ENCODE data around the gene RAB11FIP3.

DNA sequence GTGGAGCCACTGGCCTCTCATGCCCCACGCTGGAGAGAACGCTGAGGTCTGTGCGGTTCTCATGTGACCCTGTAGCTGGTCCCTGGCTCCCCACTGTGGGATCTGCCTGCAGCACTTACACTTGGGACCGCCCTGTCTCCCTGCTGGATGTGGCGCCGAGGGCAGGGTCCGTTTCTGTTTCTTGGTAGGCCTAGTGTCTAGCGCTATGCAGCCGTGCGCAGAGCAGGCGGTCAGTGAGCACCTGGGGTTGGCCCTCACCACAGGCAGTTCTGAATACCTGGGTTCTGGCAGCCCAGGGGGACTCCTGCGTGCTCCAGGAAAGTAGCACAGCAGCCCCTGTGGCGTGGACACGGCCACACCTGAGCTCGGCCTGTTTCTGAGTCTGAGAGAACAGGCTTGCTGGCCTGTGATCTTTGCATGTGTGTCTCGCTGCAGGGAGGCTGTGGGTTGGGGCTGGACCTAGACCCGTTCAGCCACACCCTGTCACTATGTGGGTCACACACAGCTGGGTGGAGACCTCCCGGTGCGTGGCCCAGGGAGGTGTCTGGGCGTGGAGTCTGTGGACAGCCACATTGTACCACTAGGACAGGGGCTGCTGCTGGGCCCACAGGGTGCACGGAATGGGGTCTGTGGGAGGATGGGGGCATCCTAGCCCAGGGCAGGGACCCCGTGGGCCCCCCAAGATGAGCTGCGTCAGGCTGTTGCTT is 104.8 kb downstream of the RAB11FIP3 start:
- TF ChIP-seq, protein P1, sequence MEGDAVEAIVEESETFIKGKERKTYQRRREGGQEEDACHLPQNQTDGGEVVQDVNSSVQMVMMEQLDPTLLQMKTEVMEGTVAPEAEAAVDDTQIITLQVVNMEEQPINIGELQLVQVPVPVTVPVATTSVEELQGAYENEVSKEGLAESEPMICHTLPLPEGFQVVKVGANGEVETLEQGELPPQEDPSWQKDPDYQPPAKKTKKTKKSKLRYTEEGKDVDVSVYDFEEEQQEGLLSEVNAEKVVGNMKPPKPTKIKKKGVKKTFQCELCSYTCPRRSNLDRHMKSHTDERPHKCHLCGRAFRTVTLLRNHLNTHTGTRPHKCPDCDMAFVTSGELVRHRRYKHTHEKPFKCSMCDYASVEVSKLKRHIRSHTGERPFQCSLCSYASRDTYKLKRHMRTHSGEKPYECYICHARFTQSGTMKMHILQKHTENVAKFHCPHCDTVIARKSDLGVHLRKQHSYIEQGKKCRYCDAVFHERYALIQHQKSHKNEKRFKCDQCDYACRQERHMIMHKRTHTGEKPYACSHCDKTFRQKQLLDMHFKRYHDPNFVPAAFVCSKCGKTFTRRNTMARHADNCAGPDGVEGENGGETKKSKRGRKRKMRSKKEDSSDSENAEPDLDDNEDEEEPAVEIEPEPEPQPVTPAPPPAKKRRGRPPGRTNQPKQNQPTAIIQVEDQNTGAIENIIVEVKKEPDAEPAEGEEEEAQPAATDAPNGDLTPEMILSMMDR (IDR thresholded peaks at IDR 0.05 in 4 of 5, conservative IDR thresholded peaks at IDR 0.05 in 1 of 5), result no peak
- TF ChIP-seq POLR2A (IDR thresholded peaks at IDR 0.05), result no peak

All from gastrocnemius medialis (tissue), 4 donors.